Activated T-helper 1 cell treated with anti-CD3 and anti-CD28 coated beads, Interleukin-2, amount 50 U/mL, for 16 hours (primary cell): ENCODE data around the gene GDPD5.
A peak's percentile ranks its signal among the peaks of the same experiment; 100 is the strongest.

ENCODE experiments used
- DNase-seq, 2 donors: peaks; one replicate each; pipeline ENCODE4 v3.0.0-alpha.2; 2020; ENCODE audit warnings: low read depth in 1 of 2, low spot score in 1 of 2

GDPD5 gene

DNA sequence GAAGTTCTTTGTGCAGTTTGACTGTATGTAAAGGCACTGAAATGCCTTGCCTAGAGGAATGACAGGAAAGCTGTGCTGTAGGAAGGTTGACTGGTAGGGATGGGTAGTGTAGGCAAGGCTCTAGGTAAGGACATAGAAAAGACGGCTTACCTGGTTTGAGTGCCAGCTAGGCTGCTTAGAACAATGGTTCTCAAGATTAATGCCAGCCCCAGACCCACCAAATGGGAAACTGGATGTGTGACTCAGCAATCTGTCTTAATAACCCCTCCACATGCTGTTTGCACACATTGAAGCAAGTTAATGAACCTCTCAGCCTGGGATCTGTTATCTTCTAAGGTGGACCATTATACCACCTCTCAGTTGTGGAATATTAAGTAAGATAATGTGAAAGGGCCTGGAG lies 122.7 kb downstream of the GDPD5 start:
- DNase-seq, result no peak

DNA sequence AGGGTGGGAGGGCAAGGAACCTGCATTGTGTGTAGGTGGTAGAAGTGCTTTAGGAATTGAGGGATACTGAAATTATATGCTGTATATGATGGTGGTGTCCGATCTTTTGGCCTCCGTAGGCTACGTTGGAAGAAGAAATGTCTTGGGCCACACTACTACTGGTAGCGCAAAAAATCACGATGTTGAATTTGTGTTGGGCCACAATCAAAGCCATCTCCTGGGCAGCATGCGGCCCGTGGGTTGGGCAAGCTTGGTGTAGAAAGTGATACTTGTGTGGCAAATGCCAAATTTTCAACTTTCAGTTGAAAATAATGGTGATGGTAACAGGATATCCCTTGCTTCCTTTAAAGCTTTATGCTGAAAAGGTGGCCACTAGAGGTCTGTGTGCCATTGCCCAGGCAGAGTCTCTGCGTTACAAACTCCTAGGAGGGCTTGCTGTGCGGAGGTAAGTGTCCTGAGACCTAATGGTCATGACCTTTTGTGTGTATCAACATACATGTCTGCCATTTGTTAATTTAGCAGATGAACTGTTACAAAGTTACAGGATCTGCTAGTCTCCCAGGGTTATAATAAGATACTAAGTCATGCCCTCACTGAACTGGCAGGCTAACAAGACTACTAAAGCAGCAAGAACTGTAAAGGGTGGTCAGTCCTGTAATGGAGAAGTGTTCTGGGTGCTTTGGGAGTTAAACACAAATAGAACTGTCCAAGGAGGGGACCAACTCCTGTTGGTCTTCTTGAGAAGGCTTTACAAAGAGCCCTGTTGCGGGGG lies 123.6 kb downstream of the GDPD5 start:
- DNase-seq, result no peak

DNA sequence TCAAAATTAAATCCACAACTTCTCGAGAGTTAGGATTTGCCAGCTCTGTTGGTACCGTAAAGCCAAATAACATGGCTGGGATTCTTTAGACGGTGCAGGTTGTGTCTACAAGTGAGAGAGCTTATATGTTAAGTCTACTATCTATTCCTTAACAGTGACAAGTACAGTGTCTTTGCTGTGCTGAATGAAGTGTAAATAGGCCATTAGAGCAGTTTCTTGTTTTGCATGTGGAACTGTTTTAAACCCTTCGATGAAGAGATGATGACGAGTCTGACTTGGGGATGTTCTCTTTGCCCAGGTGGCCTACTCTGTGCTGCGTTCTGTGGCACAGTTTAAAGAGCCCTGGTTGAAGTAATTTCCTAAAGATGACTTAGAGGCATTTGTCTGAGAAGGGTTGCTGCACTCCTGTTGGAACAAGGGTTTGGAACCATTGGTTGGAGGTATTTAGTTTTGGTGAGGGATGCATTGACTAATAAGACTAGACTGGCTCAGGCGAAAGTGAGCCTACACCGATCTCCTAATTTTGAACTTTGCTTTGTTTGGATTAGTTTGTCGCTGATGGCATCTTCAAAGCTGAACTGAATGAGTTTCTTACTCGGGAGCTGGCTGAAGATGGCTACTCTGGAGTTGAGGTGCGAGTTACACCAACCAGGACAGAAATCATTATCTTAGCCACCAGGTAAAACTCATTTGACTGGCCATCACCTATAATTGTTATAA lies 125.4 kb downstream of the GDPD5 start:
- no peak for DNase-seq

DNA sequence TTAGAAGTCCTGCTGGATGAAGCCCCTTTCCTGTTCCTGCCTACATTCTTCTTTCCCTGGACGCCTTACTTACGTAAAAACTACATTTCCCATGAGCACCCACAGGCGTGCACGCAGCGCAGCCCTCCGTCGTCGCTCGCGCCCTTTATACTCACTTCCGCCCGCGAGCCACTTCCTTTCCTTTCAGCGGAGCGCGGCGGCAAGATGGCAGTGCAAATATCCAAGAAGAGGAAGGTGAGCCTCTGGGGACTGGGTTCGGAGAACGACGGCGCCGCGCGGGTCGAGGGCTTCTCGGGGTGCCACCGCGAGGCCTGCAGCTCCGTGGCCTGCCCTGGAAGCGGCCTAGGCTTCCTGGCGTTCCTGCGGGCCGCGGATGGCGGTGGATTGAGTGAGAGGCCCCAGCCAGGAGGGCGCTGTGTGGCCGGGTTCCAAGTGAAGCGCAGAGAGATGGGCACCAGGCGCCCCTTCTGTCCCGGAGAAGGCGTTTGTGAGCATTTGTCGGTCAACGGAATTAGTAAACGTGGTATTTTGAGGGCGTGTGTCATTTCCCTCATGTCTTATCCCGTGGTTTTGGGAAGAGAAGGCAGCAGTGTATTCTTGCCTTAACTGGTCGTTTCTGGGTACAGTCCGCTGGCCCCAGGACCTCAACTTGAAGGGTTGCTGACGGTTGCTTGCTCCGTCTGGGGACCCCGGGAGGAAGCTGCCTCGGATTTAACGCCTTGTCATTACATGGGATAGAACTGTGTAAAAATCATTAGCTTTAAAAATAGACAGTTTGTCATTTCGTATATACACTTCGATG lies 126.2 kb downstream of the GDPD5 start, which contains the start of gene RPS3:
Gene RPS3, plus strand, starts transcription at position 175 of the 802 bp plus-strand sequence. Its CDS starts 30 bp downstream, at position 205.
- peak; percentile 76 to 78 for DNase-seq

DNA sequence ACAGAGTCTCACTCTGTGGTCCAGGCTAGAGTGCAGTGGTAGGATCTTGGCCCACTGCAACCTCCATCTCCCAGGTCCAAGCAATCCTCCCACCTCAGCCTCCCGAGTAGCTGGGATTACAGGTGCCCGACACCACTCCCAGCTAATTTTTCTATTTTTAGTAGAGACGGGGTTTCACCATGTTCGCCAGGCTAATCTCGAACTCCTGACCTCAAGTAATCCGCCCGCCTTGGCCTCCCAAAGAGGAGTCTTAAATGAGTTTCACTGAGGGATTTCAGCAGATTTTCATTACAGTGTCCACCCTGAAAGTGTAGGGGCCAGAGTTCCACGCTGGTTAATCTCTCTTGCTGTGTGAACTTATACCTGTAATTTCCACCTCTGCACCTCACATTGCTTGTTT lies 126.8 kb downstream of the GDPD5 start:
- no peak for DNase-seq

DNA sequence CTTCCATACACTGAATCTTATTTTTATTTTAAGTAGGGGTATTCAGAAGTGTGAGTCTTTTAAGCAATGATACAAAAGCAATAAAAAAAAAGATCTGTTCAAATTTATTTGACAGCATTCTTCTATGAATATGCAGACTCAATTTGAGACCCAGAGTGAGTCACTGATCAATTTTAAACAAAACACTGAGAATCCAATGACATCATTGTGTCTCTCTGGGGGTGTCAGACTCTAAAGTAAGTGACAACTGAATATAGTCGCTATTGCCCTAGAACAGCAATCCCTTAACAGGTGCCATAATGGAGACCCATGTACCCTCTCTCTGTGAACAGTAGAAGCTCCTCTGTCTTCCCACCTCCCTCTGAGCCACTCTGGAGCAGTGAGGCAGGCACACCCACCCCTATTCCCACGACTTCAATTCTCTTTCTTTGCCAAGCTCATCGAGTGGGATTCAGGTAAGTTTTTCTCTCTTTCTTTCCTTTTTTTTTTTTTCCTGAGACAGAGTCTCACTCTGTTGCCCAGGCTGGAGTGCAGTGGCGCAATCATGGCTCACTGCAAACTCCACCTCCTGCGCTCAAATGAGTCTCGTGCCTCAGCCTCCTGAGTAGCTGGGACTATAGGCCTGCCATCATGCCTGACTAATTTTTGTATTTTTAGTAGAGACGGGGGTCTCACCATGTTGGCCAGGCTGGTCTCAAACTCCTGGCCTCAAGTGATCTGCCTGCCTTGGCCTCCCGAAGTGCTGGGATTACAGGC lies 131.5 kb downstream of the GDPD5 start:
- no peak for DNase-seq

DNA sequence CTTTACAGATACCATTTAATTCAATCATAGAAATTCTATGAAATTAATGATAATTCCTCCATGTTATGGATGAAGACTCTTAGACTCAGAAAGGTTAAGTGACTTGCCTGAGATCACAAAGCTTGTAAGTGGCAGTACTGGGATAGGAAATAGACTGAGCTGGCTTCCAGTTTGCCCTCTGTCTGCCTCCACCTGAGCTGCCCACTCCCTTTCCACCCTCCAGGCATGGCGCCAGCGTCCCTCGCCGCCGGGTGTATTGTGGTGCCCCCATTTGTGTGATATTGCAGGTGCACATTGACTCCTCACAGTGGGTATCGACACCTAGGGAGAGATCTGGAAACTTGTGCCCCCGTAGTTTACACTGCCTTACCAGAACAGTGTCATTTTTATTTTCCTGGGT lies 135.8 kb downstream of the GDPD5 start:
- DNase-seq, result no peak

DNA sequence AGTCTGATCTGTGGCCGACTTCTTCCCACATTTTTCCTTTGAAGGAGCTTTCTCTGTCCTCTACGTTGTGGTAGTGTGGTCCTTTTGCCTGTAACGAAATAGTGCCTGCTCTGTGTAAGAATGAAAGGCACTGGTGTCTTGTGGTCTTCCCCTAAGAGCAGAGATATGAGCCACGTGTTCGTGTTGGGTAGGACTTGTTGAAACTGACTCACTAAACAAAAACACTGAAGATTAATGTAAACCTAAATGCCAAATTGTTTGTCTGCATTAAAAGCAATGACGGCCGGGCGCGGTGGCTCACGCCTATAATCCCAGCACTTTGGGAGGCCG lies 136.5 kb downstream of the GDPD5 start:
- no peak for DNase-seq

DNA sequence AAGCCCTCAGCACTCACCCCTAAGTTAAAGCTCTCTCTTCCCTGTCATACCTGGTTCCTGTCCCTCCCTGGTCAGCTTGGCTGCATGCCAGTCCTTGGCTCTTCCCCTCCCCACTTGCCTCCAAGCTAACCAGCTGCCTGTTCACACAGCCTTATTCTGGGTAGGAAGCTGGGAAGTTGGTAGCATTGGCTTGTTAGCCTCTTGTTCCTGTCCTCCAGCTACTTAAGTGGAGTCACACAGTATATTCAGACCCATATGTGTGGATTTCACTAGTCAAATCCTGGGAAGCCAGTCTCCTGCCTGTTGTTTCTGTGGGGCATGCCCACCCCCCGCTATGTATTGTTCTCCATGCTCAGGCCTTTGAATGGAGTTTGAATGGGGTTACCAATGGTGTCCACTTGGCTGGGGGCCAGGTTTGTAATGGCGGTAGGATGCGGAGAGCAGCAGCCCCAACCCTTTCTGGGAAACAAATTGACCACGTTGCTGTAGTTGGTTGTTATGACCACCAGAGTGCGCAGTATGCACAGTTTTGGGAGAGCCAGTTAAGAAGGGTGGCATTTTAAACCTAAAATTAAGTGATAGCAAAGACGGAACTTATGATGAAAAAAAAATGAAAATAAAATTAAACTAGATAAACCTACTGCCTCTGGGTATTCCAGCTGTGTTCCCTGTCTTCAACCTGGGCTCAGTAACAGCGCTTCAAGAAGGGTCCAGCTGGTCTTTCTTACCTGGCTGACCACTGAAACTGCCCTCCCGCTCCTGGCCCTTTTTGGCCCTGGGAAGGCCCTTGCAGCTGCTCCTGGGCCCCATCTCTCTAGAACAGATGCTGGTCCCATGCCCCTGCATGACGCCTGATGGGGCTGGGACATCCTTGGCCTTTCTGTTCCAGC lies 137.1 kb downstream of the GDPD5 start:
- peak; percentile 34 to 50 for DNase-seq

DNA sequence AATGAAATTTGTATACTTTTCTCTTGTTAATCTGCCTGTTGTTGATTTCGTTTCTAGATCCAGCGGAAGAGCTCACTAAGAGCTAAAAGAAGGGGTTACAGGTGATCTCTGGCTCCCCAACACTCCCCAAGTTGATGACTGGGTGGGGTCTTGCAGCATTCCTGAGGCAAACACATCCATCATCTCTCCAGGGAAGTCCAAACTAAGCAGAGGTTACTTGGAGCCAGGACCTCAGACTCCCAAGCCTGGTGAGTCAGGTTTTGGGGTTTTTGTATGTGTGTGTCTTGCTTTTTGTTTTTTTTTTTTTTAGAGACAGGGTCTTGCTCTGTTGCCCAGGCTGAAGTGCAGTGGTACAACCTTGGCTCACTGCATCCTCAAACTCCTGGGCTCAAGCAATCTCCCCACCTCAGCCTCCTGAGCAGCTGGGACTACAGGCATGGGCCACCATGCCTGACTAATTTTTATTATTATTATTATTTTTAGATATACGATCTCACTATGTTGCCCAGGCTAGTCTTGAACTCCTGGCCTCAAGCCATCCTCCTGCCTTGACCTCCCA lies 137.9 kb downstream of the GDPD5 start:
- no peak for DNase-seq

DNA sequence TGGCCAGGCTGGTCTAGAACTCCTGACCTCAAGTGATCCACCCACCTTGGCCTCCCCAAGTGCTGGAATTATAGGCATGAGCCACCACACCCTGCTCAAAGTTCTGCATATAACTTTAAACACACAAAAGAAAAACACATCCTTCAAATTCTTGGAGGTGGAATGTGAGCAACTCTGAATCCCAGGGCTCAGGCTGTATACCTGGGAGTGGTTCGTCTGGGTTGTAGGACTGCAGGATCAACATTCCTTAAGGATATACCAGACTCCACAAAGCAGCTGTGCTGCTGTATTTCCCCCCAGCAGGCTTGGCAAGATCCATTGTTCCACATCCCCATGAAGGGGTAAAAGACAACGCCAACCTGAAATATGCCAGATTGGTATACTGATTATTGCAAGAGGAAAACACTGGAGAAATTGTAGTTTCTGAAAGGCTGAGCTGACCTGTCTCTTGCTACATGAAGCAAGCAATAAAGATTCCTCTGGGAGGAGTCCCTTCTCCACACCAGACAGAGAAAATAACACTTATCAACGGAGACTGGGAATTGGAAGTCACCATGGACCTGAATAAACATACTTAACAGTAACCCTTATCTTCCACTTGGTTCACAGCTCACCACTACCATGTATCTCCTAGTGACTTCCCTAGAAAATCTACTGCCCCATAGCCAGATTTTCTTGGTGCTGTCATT lies 138.7 kb downstream of the GDPD5 start:
- DNase-seq, result no peak
